ENCODE results near the gene TCF4. TPM values are rescaled to one million over a fixed set of nuclear protein-coding genes. Genes with fewer than 3 reads are reported as not detected.

Gene TCF4
- polyA plus RNA-seq, 1 of the 3 experiments (the other 2 are of a cell fraction): 39.1 TPM

- H3K4me1 ChIP-seq (ENCODE audit: control insufficient read depth in 1 of 2, insufficient read depth in 2 of 2, low read depth in 1 of 2, low read length in 1 of 2): peaks cover 43 to 55% of the 10 kb centered on the region in 2 experiments
- H3K9me3 ChIP-seq: no peaks in the 10 kb centered on the region
- POLR2A ChIA-PET: interaction anchor here (1.0 kb wide), 1 partner anchor 235 kb away, joined by 3 read pairs; no protein-coding TSS in a partner anchor
- H3K9me2 ChIP-seq: no peaks in the 10 kb centered on the region
- H2AFZ ChIP-seq (ENCODE audit: low read depth): no peak overlapping the region
- H3K4me2 ChIP-seq: peak overlapping the region; percentile 32
- H3K36me3 ChIP-seq (replicated peaks in 1 of 2; ENCODE audit: control insufficient read depth in 1 of 2, insufficient read depth in 2 of 2, low read length in 1 of 2): peaks cover 0 to 4% of the 10 kb centered on the region in 2 experiments
- H3K4me3 ChIP-seq (ENCODE audit: low read depth in 2 of 2, low read length in 1 of 2): no peak overlapping the region
- DNase-seq: peak; percentile 25
- H3F3A ChIP-seq (replicated peaks; ENCODE audit: insufficient read depth): peaks cover 12% of the 10 kb centered on the region
- 17% methylated on average over 4 of the region's 4 CpGs for WGBS (ENCODE audit: low lambda C conversion rate)
- peaks cover 17% of the 10 kb centered on the region for H3K79me2 ChIP-seq (ENCODE audit: insufficient read depth)
- H3K27me3 ChIP-seq (ENCODE audit: insufficient read depth): no peaks in the 10 kb centered on the region
- H3K27ac ChIP-seq (ENCODE audit: low read depth in 2 of 2, low read length in 1 of 2): peak overlapping the region; percentile 40 to 66
- peak overlapping the region; percentile 9; the same call in 1 of the 2 replicates for H3K9ac ChIP-seq
- CTCF ChIA-PET: interaction anchor here (0.6 to 1.8 kb wide), 9 partner anchors 11 to 527 kb away, joined by 3 to 9 read pairs (median 4); no protein-coding TSS in a partner anchor
- H4K20me1 ChIP-seq (ENCODE audit: insufficient read depth): no peaks in the 10 kb centered on the region
- TF ChIP-seq, protein P1, sequence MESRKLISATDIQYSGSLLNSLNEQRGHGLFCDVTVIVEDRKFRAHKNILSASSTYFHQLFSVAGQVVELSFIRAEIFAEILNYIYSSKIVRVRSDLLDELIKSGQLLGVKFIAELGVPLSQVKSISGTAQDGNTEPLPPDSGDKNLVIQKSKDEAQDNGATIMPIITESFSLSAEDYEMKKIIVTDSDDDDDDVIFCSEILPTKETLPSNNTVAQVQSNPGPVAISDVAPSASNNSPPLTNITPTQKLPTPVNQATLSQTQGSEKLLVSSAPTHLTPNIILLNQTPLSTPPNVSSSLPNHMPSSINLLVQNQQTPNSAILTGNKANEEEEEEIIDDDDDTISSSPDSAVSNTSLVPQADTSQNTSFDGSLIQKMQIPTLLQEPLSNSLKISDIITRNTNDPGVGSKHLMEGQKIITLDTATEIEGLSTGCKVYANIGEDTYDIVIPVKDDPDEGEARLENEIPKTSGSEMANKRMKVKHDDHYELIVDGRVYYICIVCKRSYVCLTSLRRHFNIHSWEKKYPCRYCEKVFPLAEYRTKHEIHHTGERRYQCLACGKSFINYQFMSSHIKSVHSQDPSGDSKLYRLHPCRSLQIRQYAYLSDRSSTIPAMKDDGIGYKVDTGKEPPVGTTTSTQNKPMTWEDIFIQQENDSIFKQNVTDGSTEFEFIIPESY (IDR thresholded peaks at IDR 0.05; ENCODE audit: borderline replicate concordance, low read depth): no peak
- TF ChIP-seq USF2 (IDR thresholded peaks at IDR 0.05; ENCODE audit: borderline replicate concordance, low read depth, low read length) (no peak), CTCF (IDR thresholded peaks at IDR 0.05) (no peak), SMC3 (IDR thresholded peaks at IDR 0.05; ENCODE audit: low read depth, low read length) (no peak), FOXM1 (IDR thresholded peaks at IDR 0.05; ENCODE audit: low read depth) (no peak), RXRA (IDR thresholded peaks at IDR 0.05; ENCODE audit: borderline replicate concordance, low read depth) (no peak), TEAD4 (IDR thresholded peaks at IDR 0.05; ENCODE audit: borderline replicate concordance, insufficient read depth) (no peak), PBX3 (IDR thresholded peaks at IDR 0.05) (no peak), FOSL2 (IDR thresholded peaks at IDR 0.05; ENCODE audit: borderline replicate concordance, low read depth) (no peak), NFIC (IDR thresholded peaks at IDR 0.05; ENCODE audit: borderline replicate concordance) (peak; percentile 60), ELF1 (IDR thresholded peaks at IDR 0.05) (no peak), MEF2A (IDR thresholded peaks at IDR 0.05; ENCODE audit: borderline replicate concordance, low read depth) (no peak), YY1 (IDR thresholded peaks at IDR 0.05; ENCODE audit: low read depth) (no peak), GATA2 (CRISPR knock-in tag; IDR thresholded peaks at IDR 0.05) (peak; percentile 86), SIN3A (IDR thresholded peaks at IDR 0.05; ENCODE audit: borderline replicate concordance, low read depth, low read length) (no peak), IRF3 (IDR thresholded peaks at IDR 0.05; ENCODE audit: low read depth, low read length) (no peak), RCOR1 (IDR thresholded peaks at IDR 0.05; ENCODE audit: low read length) (peak; percentile 58; the same call in 1 of the 2 replicates), RAD21 (IDR thresholded peaks at IDR 0.05; ENCODE audit: low read length) (no peak), JUND (IDR thresholded peaks at IDR 0.05) (no peak; the same call in 1 of the 2 replicates), CHD2 (IDR thresholded peaks at IDR 0.05; ENCODE audit: low read length, partially characterized antibody) (no peak), TCF12 (IDR thresholded peaks at IDR 0.05) (peak; percentile 24; the same call in 1 of the 2 replicates), RFX5 (IDR thresholded peaks at IDR 0.05; ENCODE audit: low read length) (no peak)
- TF ChIP-seq, protein P2, sequence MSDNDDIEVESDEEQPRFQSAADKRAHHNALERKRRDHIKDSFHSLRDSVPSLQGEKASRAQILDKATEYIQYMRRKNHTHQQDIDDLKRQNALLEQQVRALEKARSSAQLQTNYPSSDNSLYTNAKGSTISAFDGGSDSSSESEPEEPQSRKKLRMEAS (IDR thresholded peaks at IDR 0.05; ENCODE audit: low read depth): no peak
- TF ChIP-seq, protein P3, sequence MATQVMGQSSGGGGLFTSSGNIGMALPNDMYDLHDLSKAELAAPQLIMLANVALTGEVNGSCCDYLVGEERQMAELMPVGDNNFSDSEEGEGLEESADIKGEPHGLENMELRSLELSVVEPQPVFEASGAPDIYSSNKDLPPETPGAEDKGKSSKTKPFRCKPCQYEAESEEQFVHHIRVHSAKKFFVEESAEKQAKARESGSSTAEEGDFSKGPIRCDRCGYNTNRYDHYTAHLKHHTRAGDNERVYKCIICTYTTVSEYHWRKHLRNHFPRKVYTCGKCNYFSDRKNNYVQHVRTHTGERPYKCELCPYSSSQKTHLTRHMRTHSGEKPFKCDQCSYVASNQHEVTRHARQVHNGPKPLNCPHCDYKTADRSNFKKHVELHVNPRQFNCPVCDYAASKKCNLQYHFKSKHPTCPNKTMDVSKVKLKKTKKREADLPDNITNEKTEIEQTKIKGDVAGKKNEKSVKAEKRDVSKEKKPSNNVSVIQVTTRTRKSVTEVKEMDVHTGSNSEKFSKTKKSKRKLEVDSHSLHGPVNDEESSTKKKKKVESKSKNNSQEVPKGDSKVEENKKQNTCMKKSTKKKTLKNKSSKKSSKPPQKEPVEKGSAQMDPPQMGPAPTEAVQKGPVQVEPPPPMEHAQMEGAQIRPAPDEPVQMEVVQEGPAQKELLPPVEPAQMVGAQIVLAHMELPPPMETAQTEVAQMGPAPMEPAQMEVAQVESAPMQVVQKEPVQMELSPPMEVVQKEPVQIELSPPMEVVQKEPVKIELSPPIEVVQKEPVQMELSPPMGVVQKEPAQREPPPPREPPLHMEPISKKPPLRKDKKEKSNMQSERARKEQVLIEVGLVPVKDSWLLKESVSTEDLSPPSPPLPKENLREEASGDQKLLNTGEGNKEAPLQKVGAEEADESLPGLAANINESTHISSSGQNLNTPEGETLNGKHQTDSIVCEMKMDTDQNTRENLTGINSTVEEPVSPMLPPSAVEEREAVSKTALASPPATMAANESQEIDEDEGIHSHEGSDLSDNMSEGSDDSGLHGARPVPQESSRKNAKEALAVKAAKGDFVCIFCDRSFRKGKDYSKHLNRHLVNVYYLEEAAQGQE (IDR thresholded peaks at IDR 0.05; ENCODE audit: low read depth, low read length): no peak
Measured at GRCh38 chr18:55354795-55355194, 233.2 kb downstream of the TCF4 start.
